Measurements from ENCODE around the gene FOXQ1.

Gene FOXQ1

DNA sequence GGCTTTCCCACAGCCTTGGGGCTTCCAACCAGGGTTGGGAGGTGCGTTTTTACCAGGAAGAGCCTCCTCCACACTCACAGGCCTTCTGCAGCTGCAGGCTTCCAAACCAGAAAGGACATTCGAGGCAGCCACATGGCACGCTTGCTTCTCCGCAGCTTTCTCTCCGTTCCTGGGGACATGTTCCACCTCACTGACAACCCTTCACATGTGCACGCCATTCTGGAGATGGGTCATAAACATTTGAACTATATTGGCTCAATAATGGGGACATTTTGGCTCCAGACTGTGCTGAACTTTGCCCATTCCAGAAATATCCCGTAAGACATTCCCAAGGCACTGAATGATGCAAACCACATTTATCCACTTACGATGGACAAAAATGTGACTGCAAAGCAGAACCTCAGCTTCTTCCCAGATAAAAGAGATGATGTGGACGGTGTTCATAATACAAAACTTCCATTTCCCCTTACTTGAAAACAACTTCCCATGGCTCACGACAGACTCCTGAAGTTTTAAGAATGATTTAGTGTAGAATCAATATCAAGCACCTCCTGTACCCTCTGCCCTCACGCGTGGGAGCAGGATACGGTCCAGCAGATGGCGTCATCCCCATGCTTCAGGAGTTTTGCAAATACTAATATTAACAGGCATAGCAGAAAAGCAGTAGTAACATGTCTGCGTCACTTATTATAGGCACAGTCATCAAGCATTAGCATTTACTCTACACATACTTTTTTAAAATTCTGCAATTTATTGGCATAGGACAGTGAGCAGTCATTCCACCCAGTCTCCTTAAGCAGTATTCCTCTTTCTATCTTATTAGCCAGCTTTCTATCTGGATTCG lies 52.1 kb downstream of the FOXQ1 start:
- TF ChIP-seq FOXP2 (optimal IDR thresholded peaks at IDR 0.05; ENCODE audit: borderline replicate concordance, extremely low read depth, extremely low read length, insufficient read depth) (no peak), TAF1 (IDR thresholded peaks at IDR 0.05; ENCODE audit: borderline replicate concordance, insufficient read depth, low read length) (no peak), POLR2AphosphoS5 (IDR thresholded peaks at IDR 0.05; ENCODE audit: low read depth, low read length) (no peak), SIN3A (IDR thresholded peaks at IDR 0.05; ENCODE audit: borderline replicate concordance, insufficient read depth, low read length) (no peak)
- TF ChIP-seq, protein P1, sequence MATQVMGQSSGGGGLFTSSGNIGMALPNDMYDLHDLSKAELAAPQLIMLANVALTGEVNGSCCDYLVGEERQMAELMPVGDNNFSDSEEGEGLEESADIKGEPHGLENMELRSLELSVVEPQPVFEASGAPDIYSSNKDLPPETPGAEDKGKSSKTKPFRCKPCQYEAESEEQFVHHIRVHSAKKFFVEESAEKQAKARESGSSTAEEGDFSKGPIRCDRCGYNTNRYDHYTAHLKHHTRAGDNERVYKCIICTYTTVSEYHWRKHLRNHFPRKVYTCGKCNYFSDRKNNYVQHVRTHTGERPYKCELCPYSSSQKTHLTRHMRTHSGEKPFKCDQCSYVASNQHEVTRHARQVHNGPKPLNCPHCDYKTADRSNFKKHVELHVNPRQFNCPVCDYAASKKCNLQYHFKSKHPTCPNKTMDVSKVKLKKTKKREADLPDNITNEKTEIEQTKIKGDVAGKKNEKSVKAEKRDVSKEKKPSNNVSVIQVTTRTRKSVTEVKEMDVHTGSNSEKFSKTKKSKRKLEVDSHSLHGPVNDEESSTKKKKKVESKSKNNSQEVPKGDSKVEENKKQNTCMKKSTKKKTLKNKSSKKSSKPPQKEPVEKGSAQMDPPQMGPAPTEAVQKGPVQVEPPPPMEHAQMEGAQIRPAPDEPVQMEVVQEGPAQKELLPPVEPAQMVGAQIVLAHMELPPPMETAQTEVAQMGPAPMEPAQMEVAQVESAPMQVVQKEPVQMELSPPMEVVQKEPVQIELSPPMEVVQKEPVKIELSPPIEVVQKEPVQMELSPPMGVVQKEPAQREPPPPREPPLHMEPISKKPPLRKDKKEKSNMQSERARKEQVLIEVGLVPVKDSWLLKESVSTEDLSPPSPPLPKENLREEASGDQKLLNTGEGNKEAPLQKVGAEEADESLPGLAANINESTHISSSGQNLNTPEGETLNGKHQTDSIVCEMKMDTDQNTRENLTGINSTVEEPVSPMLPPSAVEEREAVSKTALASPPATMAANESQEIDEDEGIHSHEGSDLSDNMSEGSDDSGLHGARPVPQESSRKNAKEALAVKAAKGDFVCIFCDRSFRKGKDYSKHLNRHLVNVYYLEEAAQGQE (IDR thresholded peaks at IDR 0.05; ENCODE audit: insufficient read depth in 1 of 2, low read depth in 2 of 2, low read length in 2 of 2): no peak
